SK-N-SH (cell line): Measurements from ENCODE around the gene ASGR1.

Experiments used
- CTCF ChIP-seq: fragments of 200-600 bp; sonication (generic); IDR thresholded peaks from 2 replicates; pipeline ENCODE4 v1.6.1; 2017; ENCODE audit warnings: antibody characterized with exemption, mild to moderate bottlenecking, moderate library complexity
- EP300 ChIP-seq, 2 experiments: IDR thresholded peaks; 2 replicates each; pipeline versions ENCODE4 v1.4.0 to v1.6.1; 2012; ENCODE audit warnings: borderline replicate concordance in 1 of 2, low read depth in 1 of 2, low read length in 1 of 2
- FOXM1 ChIP-seq: IDR thresholded peaks from 2 replicates; pipeline ENCODE4 v1.4.0; 2012; ENCODE audit warnings: low read depth, mild to moderate bottlenecking
- JUND ChIP-seq: IDR thresholded peaks from 2 replicates; pipeline ENCODE4 v1.4.0; 2012
- NRF1 ChIP-seq: IDR thresholded peaks from 2 replicates; pipeline ENCODE4 v1.6.1; 2012; ENCODE audit warnings: low read depth, mild to moderate bottlenecking, low read length
- RAD21 ChIP-seq: IDR thresholded peaks from 2 replicates; pipeline ENCODE4 v1.6.1; 2012; ENCODE audit warnings: mild to moderate bottlenecking, low read length
- RFX5 ChIP-seq: IDR thresholded peaks from 2 replicates; pipeline ENCODE4 v1.6.1; 2012; ENCODE audit warnings: mild to moderate bottlenecking, improper control_type of control experiment, low read length
- RXRA ChIP-seq: IDR thresholded peaks from 2 replicates; pipeline ENCODE4 v1.4.0; 2012; ENCODE audit warnings: low read depth, mild to moderate bottlenecking, borderline replicate concordance
- TCF12 ChIP-seq: IDR thresholded peaks from 2 replicates; pipeline ENCODE4 v1.4.0; 2012
- TF ChIP-seq, protein P1 (sequence below): IDR thresholded peaks from 2 replicates; pipeline ENCODE4 v1.4.0; 2012; ENCODE audit warnings: low read depth
- TF ChIP-seq, protein P2 (sequence below): IDR thresholded peaks from 2 replicates; pipeline ENCODE4 v1.6.1; 2012; ENCODE audit warnings: mild to moderate bottlenecking, low read depth, low read length, moderate library complexity
- TF ChIP-seq, protein P3 (sequence below): IDR thresholded peaks from 2 replicates; pipeline ENCODE4 v1.4.0; 2012; ENCODE audit warnings: low read depth, borderline replicate concordance

- TF ChIP-seq CTCF (no peak), JUND (no peak), EP300 (IDR thresholded peaks at IDR 0.05; ENCODE audit: borderline replicate concordance in 1 of 2, low read depth in 1 of 2, low read length in 1 of 2) (no peak), RAD21 (no peak), RXRA (no peak), RFX5 (no peak), FOXM1 (no peak), NRF1 (no peak), TCF12 (no peak)
- TF ChIP-seq, protein P1, sequence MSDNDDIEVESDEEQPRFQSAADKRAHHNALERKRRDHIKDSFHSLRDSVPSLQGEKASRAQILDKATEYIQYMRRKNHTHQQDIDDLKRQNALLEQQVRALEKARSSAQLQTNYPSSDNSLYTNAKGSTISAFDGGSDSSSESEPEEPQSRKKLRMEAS: no peak
- TF ChIP-seq, protein P2, sequence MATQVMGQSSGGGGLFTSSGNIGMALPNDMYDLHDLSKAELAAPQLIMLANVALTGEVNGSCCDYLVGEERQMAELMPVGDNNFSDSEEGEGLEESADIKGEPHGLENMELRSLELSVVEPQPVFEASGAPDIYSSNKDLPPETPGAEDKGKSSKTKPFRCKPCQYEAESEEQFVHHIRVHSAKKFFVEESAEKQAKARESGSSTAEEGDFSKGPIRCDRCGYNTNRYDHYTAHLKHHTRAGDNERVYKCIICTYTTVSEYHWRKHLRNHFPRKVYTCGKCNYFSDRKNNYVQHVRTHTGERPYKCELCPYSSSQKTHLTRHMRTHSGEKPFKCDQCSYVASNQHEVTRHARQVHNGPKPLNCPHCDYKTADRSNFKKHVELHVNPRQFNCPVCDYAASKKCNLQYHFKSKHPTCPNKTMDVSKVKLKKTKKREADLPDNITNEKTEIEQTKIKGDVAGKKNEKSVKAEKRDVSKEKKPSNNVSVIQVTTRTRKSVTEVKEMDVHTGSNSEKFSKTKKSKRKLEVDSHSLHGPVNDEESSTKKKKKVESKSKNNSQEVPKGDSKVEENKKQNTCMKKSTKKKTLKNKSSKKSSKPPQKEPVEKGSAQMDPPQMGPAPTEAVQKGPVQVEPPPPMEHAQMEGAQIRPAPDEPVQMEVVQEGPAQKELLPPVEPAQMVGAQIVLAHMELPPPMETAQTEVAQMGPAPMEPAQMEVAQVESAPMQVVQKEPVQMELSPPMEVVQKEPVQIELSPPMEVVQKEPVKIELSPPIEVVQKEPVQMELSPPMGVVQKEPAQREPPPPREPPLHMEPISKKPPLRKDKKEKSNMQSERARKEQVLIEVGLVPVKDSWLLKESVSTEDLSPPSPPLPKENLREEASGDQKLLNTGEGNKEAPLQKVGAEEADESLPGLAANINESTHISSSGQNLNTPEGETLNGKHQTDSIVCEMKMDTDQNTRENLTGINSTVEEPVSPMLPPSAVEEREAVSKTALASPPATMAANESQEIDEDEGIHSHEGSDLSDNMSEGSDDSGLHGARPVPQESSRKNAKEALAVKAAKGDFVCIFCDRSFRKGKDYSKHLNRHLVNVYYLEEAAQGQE: no peak
- TF ChIP-seq, protein P3, sequence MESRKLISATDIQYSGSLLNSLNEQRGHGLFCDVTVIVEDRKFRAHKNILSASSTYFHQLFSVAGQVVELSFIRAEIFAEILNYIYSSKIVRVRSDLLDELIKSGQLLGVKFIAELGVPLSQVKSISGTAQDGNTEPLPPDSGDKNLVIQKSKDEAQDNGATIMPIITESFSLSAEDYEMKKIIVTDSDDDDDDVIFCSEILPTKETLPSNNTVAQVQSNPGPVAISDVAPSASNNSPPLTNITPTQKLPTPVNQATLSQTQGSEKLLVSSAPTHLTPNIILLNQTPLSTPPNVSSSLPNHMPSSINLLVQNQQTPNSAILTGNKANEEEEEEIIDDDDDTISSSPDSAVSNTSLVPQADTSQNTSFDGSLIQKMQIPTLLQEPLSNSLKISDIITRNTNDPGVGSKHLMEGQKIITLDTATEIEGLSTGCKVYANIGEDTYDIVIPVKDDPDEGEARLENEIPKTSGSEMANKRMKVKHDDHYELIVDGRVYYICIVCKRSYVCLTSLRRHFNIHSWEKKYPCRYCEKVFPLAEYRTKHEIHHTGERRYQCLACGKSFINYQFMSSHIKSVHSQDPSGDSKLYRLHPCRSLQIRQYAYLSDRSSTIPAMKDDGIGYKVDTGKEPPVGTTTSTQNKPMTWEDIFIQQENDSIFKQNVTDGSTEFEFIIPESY: no peak
Observed at GRCh38 chr17:7124923-7125322, 54.2 kb downstream of the ASGR1 start.
